ENCODE measurements around the gene DMD. TPM values are rescaled to one million over a fixed set of nuclear protein-coding genes. Genes with fewer than 3 reads are reported as not detected.

DMD gene
- total and polyA plus RNA-seq, 2 of the 13 experiments (the other 11 are each of a cell fraction or from before 2014, with no cell fraction given): 17.6 to 25.9 TPM

DNA sequence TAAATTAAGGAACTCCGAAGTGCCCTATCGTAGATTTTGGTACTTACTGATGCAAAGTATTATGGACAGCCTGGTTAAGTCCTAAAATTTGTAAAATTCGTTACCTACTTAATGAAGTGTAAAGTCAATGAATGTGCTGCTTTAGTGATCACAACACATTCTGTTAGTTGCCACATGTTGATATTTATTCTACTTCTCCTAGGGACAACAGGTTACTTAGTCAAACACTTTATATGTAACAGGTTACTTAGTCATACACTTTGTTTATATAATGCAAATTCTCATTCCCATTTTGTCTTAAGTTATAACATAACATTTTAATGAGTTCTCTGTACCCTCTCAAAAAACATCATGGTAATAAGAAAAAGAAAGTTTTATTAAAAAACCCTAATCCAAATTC is 1496.6 kb downstream of the DMD start:
- CTCF ChIA-PET (ENCODE audit: low intra/inter-chr PET ratio, low total read pairs): no interaction called here
- Histone ChIP-seq H3K79me2 (ENCODE audit: insufficient read depth, low read length) (no peaks in the 10 kb centered on the region), H3K4me2 (ENCODE audit: low read depth, low read length) (no peak overlapping the region), H2AFZ (ENCODE audit: low read length) (no peak overlapping the region), H3K4me1 (ENCODE audit: insufficient read depth, low read length) (no peaks in the 10 kb centered on the region), H3K9ac (ENCODE audit: insufficient read depth, low read depth, low read length) (no peak overlapping the region), H3K27me3 (ENCODE audit: control insufficient read depth in 1 of 2, insufficient read depth in 2 of 2, low read length in 2 of 2) (no peaks in the 10 kb centered on the region), H4K20me1 (ENCODE audit: insufficient read depth, low read length) (no peaks in the 10 kb centered on the region), H3K36me3 (replicated peaks in 1 of 2; ENCODE audit: control insufficient read depth in 1 of 2, insufficient read depth in 2 of 2, low read length in 2 of 2) (no peaks in the 10 kb centered on the region), H3K27ac (ENCODE audit: extremely low read length, insufficient read depth, low read length) (no peak overlapping the region), H3K9me3 (ENCODE audit: low read length) (no peaks in the 10 kb centered on the region), H3K4me3 (replicated peaks in 1 of 3; ENCODE audit: insufficient read depth in 1 of 3, low read depth in 2 of 3, low read length in 3 of 3) (no peak overlapping the region)
- TF ChIP-seq, protein P1, sequence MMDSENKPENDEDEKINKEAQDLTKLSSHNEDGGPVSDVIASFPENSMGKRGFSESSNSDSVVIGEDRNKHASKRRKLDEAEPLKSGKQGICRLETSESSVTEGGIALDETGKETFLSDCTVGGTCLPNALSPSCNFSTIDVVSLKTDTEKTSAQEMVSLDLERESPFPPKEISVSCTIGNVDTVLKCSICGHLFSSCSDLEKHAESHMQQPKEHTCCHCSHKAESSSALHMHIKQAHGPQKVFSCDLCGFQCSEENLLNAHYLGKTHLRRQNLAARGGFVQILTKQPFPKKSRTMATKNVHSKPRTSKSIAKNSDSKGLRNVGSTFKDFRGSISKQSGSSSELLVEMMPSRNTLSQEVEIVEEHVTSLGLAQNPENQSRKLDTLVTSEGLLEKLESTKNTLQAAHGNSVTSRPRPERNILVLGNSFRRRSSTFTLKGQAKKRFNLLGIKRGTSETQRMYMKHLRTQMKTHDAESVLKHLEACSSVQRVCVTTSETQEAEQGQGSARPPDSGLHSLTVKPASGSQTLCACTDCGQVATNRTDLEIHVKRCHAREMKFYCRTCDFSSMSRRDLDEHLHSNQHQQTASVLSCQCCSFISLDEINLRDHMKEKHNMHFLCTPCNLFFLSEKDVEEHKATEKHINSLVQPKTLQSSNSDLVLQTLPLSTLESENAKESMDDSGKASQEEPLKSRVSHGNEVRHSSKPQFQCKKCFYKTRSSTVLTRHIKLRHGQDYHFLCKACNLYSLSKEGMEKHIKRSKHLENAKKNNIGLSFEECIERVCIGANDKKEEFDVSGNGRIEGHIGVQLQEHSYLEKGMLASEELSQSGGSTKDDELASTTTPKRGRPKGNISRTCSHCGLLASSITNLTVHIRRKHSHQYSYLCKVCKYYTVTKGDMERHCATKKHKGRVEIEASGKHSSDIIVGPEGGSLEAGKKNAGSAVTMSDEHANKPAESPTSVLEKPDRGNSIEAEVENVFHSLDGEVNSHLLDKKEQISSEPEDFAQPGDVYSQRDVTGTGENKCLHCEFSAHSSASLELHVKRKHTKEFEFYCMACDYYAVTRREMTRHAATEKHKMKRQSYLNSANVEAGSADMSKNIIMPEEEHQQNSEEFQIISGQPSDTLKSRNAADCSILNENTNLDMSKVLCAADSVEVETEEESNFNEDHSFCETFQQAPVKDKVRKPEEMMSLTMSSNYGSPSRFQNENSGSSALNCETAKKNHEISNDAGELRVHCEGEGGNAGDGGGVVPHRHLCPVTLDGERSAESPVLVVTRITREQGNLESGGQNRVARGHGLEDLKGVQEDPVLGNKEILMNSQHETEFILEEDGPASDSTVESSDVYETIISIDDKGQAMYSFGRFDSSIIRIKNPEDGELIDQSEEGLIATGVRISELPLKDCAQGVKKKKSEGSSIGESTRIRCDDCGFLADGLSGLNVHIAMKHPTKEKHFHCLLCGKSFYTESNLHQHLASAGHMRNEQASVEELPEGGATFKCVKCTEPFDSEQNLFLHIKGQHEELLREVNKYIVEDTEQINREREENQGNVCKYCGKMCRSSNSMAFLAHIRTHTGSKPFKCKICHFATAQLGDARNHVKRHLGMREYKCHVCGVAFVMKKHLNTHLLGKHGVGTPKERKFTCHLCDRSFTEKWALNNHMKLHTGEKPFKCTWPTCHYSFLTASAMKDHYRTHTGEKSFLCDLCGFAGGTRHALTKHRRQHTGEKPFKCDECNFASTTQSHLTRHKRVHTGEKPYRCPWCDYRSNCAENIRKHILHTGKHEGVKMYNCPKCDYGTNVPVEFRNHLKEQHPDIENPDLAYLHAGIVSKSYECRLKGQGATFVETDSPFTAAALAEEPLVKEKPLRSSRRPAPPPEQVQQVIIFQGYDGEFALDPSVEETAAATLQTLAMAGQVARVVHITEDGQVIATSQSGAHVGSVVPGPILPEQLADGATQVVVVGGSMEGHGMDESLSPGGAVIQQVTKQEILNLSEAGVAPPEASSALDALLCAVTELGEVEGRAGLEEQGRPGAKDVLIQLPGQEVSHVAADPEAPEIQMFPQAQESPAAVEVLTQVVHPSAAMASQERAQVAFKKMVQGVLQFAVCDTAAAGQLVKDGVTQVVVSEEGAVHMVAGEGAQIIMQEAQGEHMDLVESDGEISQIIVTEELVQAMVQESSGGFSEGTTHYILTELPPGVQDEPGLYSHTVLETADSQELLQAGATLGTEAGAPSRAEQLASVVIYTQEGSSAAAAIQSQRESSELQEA (CRISPR knock-in tag; IDR thresholded peaks at IDR 0.05; ENCODE audit: not compliant biosample characterization): no peak
- TF ChIP-seq, protein P2, sequence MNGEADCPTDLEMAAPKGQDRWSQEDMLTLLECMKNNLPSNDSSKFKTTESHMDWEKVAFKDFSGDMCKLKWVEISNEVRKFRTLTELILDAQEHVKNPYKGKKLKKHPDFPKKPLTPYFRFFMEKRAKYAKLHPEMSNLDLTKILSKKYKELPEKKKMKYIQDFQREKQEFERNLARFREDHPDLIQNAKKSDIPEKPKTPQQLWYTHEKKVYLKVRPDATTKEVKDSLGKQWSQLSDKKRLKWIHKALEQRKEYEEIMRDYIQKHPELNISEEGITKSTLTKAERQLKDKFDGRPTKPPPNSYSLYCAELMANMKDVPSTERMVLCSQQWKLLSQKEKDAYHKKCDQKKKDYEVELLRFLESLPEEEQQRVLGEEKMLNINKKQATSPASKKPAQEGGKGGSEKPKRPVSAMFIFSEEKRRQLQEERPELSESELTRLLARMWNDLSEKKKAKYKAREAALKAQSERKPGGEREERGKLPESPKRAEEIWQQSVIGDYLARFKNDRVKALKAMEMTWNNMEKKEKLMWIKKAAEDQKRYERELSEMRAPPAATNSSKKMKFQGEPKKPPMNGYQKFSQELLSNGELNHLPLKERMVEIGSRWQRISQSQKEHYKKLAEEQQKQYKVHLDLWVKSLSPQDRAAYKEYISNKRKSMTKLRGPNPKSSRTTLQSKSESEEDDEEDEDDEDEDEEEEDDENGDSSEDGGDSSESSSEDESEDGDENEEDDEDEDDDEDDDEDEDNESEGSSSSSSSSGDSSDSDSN (CRISPR knock-in tag; IDR thresholded peaks at IDR 0.05): no peak
- TF ChIP-seq ZNF260 (CRISPR knock-in tag; IDR thresholded peaks at IDR 0.05; ENCODE audit: borderline replicate concordance, low read depth) (no peak), HMG20A (CRISPR knock-in tag; IDR thresholded peaks at IDR 0.05; ENCODE audit: borderline replicate concordance) (no peak), ZNF720 (CRISPR knock-in tag; IDR thresholded peaks at IDR 0.05) (no peak), CCAR2 (optimal IDR thresholded peaks at IDR 0.05; ENCODE audit: low read depth, low read length) (no peak), FOXJ3 (CRISPR knock-in tag; IDR thresholded peaks at IDR 0.05; ENCODE audit: borderline replicate concordance) (no peak), MEIS2 (CRISPR knock-in tag; IDR thresholded peaks at IDR 0.05) (no peak)
- WGBS (ENCODE audit: low lambda C conversion rate): 48% methylated on average over 3 of the region's 3 CpGs
- no peak for FAIRE-seq
- no peak for ATAC-seq
- POLR2A ChIA-PET: no interaction called here
- BruUV-seq (replicated peaks): no TSS peak
- no peak for DNase-seq (ENCODE audit: low spot score)
- intact Hi-C loops (cut with micrococcal nuclease; ENCODE audit: unreplicated experiment) (no loop called here), in situ Hi-C loops (cut with HindIII; ENCODE audit: extremely low pct_ligation_motif_present, low pct_unique_long_range_greater_than_20kb) (no loop called here)

Measured in HepG2 (cell line).